HepG2 (cell line): ENCODE measurements around the gene FLOT2. TPM values are rescaled to one million over a fixed set of nuclear protein-coding genes. Genes with fewer than 3 reads are reported as not detected.

Experiments used
- ARNTL ChIP-seq: sonication (generic); formaldehyde crosslinking; IDR thresholded peaks from 2 replicates; pipeline ENCODE4 v1.4.0; 2020; ENCODE audit warnings: mild to moderate bottlenecking, missing genetic modification reagents
- GABPB1 ChIP-seq: IDR thresholded peaks from 2 replicates; pipeline ENCODE4 v1.6.1; 2016; ENCODE audit warnings: mild to moderate bottlenecking, missing genetic modification reagents, moderate library complexity, missing compliant biosample characterization
- GATAD1 ChIP-seq: IDR thresholded peaks from 2 replicates; pipeline ENCODE4 v1.6.1; 2016; ENCODE audit warnings: missing genetic modification reagents, missing compliant biosample characterization
- HOXA5 ChIP-seq: sonication (generic); formaldehyde crosslinking; IDR thresholded peaks from 2 replicates; pipeline ENCODE4 v1.4.0; 2020; ENCODE audit warnings: missing genetic modification reagents
- ISL2 ChIP-seq: sonication (generic); formaldehyde crosslinking; IDR thresholded peaks from 2 replicates; pipeline ENCODE4 v1.5.0; 2020; ENCODE audit warnings: missing genetic modification reagents
- KDM2A ChIP-seq: sonication (generic); formaldehyde crosslinking; IDR thresholded peaks from 2 replicates; pipeline ENCODE4 v1.4.0; 2020; ENCODE audit warnings: low read depth, missing genetic modification reagents, borderline replicate concordance
- MIXL1 ChIP-seq: IDR thresholded peaks from 2 replicates; pipeline ENCODE4 v1.6.1; 2016
- PHF20 ChIP-seq: sonication (generic); formaldehyde crosslinking; IDR thresholded peaks from 2 replicates; pipeline ENCODE4 v1.5.0; 2020; ENCODE audit warnings: mild to moderate bottlenecking, missing genetic modification reagents
- PPARG ChIP-seq: conservative IDR thresholded peaks from 2 replicates; pipeline ENCODE4 v1.6.1; 2016; ENCODE audit warnings: missing biosample characterization, missing genetic modification reagents
- SALL1 ChIP-seq: sonication (generic); formaldehyde crosslinking; IDR thresholded peaks from 2 replicates; pipeline ENCODE4 v1.8.0; 2022; ENCODE audit warnings: mild to moderate bottlenecking, missing genetic modification reagents
- TAF1 ChIP-seq: sonication (generic); formaldehyde crosslinking; IDR thresholded peaks from 2 replicates; pipeline ENCODE4 v1.4.0; 2020; ENCODE audit warnings: missing genetic modification reagents
- ZNF598 ChIP-seq: sonication (generic); formaldehyde crosslinking; IDR thresholded peaks from 2 replicates; pipeline ENCODE4 v1.5.1; 2020; ENCODE audit warnings: mild to moderate bottlenecking, missing genetic modification reagents, borderline replicate concordance
- ZNF674 ChIP-seq: sonication (generic); formaldehyde crosslinking; IDR thresholded peaks from 2 replicates; pipeline ENCODE4 v1.5.0; 2020; ENCODE audit warnings: low read depth, mild to moderate bottlenecking, missing genetic modification reagents
- ZNF713 ChIP-seq: sonication (generic); formaldehyde crosslinking; IDR thresholded peaks from 2 replicates; pipeline ENCODE4 v1.4.0; 2020; ENCODE audit warnings: mild to moderate bottlenecking, missing genetic modification reagents
- ZNF891 ChIP-seq: sonication (generic); formaldehyde crosslinking; IDR thresholded peaks from 2 replicates; pipeline ENCODE4 v1.5.0; 2020; ENCODE audit warnings: mild to moderate bottlenecking, missing genetic modification reagents
- polyA plus RNA-seq, 8 experiments: library from polyadenylated mRNA; depleted of rRNA in 3 of 8; stranded (reverse) in 7 of 8; unstranded in 1 of 8; fragments of >200 nt; fragmentation: Illumina TruSeq in 4 of 8; extraction: Trizol in 4 of 8; gene quantifications; 2 replicates each; pipeline versions ENCODE4 v1.2.1 to v1.2.3, GENCODE V29; 2011 to 2016; ENCODE audit warnings: low read depth in 4 of 8, missing spikeins in 1 of 8, mixed read lengths in 1 of 8; ENCODE audit not compliant: insufficient read depth in 1 of 8
- total RNA-seq, 5 experiments: library from RNA; depleted of rRNA; stranded (reverse); fragments of >200 nt; fragmentation: Illumina TruSeq; extraction: Trizol; gene quantifications; 2 replicates each; pipeline ENCODE4 v1.2.3, GENCODE V29; 2016; ENCODE audit warnings: low read depth in 1 of 5
- TF ChIP-seq, protein P1 (sequence below), 2 experiments: sonication (generic) in 1 of 2; formaldehyde crosslinking in 1 of 2; IDR thresholded peaks; 2 replicates each; pipeline versions ENCODE4 v1.4.0 to v1.6.1; 2016 to 2020; ENCODE audit warnings: borderline replicate concordance in 1 of 2, low read depth in 1 of 2, mild to moderate bottlenecking in 1 of 2, missing genetic modification reagents in 1 of 2
- TF ChIP-seq, protein P2 (sequence below): sonication (generic); formaldehyde crosslinking; IDR thresholded peaks from 2 replicates; pipeline ENCODE4 v1.4.0; 2020; ENCODE audit warnings: missing genetic modification reagents
- TF ChIP-seq, protein P3 (sequence below): sonication (generic); formaldehyde crosslinking; IDR thresholded peaks from 2 replicates; pipeline ENCODE4 v1.8.1; 2023; ENCODE audit warnings: mild to moderate bottlenecking, missing genetic modification reagents
- TF ChIP-seq, protein P4 (sequence below): sonication (generic); formaldehyde crosslinking; IDR thresholded peaks from 2 replicates; pipeline ENCODE4 v1.4.0; 2020; ENCODE audit warnings: low read depth, mild to moderate bottlenecking, missing genetic modification reagents

FLOT2 gene
- total and polyA plus RNA-seq, 2 of the 13 experiments (the other 11 are each of a cell fraction or from before 2014, with no cell fraction given): 54.3 to 54.5 TPM

DNA sequence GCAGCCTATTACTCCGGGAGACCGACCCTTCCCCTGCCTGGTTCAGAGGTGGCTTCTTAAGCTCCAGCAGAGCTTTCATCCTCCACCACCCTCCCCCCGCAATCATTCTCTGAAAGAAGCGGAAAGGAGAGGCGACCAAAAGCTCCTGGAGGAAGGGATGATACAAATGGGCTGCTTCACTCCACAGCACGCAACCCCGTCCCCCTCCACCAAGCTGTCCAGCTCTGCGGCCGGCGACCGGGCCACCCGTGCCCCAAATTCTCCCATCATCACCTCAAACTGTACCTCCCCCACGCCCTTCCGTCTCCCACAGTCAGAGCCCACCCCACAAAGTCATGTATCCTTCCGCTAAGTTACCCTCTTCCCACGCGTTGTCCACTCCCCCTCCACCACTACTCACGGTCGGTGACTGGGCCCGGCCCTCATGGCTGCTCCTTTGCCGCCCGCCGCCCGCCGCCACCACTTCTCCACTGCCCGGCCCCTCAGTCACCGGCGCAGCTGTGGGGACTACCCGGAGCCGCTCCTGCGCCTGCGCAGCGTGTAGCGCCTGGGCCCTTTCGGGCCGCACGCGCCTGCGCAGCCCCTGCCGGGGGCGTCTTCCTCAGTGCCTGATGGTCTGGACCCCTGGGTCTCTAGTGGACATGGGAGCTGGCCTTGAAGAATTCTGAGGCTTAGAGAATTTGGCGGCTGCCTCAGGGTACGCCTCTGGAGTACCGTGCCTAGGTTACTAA lies 55.1 kb downstream of the FLOT2 start, which contains the start of gene FAM222B (continued):
- TF ChIP-seq, protein P1, sequence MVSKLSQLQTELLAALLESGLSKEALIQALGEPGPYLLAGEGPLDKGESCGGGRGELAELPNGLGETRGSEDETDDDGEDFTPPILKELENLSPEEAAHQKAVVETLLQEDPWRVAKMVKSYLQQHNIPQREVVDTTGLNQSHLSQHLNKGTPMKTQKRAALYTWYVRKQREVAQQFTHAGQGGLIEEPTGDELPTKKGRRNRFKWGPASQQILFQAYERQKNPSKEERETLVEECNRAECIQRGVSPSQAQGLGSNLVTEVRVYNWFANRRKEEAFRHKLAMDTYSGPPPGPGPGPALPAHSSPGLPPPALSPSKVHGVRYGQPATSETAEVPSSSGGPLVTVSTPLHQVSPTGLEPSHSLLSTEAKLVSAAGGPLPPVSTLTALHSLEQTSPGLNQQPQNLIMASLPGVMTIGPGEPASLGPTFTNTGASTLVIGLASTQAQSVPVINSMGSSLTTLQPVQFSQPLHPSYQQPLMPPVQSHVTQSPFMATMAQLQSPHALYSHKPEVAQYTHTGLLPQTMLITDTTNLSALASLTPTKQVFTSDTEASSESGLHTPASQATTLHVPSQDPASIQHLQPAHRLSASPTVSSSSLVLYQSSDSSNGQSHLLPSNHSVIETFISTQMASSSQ (IDR thresholded peaks at IDR 0.05; ENCODE audit: low read depth): no peak
- TF ChIP-seq, protein P1 (CRISPR knock-in tag; IDR thresholded peaks at IDR 0.05; ENCODE audit: borderline replicate concordance): 0 out of 2 replicates have a peak, but pooled peaks have one; percentile 53
- TF ChIP-seq PHF20: peak; percentile 41; the same call in 1 of the 2 replicates
- TF ChIP-seq GABPB1 (CRISPR knock-in tag): peak; percentile 54; the same call in 1 of the 2 replicates
- peak; percentile 74 for TF ChIP-seq GATAD1
- no peak for TF ChIP-seq ZNF674
- TF ChIP-seq PPARG: no peak
- peak; percentile 30; the same call in 1 of the 2 replicates for TF ChIP-seq KDM2A (CRISPR knock-in tag)
- peak; percentile 66; the same call in 1 of the 2 replicates for TF ChIP-seq HOXA5
- TF ChIP-seq ISL2 (CRISPR knock-in tag): 0 out of 2 replicates have a peak, but pooled peaks have one; percentile 5
- TF ChIP-seq ZNF598 (CRISPR knock-in tag): peak; percentile 83
- peak; percentile 25; the same call in 1 of the 2 replicates for TF ChIP-seq ZNF891
- peak; percentile 45; the same call in 1 of the 2 replicates for TF ChIP-seq SALL1
- 0 out of 2 replicates have a peak, but pooled peaks have one; percentile 21 for TF ChIP-seq MIXL1 (CRISPR knock-in tag)
- TF ChIP-seq ARNTL (CRISPR knock-in tag): peak; percentile 31; the same call in 1 of the 2 replicates
- TF ChIP-seq, protein P2, sequence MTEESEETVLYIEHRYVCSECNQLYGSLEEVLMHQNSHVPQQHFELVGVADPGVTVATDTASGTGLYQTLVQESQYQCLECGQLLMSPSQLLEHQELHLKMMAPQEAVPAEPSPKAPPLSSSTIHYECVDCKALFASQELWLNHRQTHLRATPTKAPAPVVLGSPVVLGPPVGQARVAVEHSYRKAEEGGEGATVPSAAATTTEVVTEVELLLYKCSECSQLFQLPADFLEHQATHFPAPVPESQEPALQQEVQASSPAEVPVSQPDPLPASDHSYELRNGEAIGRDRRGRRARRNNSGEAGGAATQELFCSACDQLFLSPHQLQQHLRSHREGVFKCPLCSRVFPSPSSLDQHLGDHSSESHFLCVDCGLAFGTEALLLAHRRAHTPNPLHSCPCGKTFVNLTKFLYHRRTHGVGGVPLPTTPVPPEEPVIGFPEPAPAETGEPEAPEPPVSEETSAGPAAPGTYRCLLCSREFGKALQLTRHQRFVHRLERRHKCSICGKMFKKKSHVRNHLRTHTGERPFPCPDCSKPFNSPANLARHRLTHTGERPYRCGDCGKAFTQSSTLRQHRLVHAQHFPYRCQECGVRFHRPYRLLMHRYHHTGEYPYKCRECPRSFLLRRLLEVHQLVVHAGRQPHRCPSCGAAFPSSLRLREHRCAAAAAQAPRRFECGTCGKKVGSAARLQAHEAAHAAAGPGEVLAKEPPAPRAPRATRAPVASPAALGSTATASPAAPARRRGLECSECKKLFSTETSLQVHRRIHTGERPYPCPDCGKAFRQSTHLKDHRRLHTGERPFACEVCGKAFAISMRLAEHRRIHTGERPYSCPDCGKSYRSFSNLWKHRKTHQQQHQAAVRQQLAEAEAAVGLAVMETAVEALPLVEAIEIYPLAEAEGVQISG (CRISPR knock-in tag): 0 out of 2 replicates have a peak, but pooled peaks have one; percentile 24
- TF ChIP-seq TAF1: peak; percentile 67
- TF ChIP-seq, protein P3, sequence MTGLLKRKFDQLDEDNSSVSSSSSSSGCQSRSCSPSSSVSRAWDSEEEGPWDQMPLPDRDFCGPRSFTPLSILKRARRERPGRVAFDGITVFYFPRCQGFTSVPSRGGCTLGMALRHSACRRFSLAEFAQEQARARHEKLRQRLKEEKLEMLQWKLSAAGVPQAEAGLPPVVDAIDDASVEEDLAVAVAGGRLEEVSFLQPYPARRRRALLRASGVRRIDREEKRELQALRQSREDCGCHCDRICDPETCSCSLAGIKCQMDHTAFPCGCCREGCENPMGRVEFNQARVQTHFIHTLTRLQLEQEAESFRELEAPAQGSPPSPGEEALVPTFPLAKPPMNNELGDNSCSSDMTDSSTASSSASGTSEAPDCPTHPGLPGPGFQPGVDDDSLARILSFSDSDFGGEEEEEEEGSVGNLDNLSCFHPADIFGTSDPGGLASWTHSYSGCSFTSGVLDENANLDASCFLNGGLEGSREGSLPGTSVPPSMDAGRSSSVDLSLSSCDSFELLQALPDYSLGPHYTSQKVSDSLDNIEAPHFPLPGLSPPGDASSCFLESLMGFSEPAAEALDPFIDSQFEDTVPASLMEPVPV (CRISPR knock-in tag): peak; percentile 45; the same call in 1 of the 2 replicates
- TF ChIP-seq, protein P4, sequence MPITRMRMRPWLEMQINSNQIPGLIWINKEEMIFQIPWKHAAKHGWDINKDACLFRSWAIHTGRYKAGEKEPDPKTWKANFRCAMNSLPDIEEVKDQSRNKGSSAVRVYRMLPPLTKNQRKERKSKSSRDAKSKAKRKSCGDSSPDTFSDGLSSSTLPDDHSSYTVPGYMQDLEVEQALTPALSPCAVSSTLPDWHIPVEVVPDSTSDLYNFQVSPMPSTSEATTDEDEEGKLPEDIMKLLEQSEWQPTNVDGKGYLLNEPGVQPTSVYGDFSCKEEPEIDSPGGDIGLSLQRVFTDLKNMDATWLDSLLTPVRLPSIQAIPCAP (CRISPR knock-in tag): no peak
- TF ChIP-seq ZNF713 (CRISPR knock-in tag): 0 out of 2 replicates have a peak, but pooled peaks have one; percentile 24
